H9 (cell line): ENCODE data around the gene ANAPC4. TPM values are rescaled to one million over a fixed set of nuclear protein-coding genes. Genes with fewer than 3 reads are reported as not detected.
A peak's percentile ranks its signal among the peaks of the same experiment; 100 is the strongest.
"Not testable (repeated sequence)": the region's sequence is repeated elsewhere in the genome, so short reads cannot be mapped to it uniquely, and the experiment has no call there.

Experiments used
- DNase-seq: peaks from one replicate; pipeline ENCODE4 v3.0.0-alpha.2; 2017
- H2AFZ ChIP-seq: one replicate; pipeline ENCODE4 v1.6.1; 2013; ENCODE audit warnings: mild to moderate bottlenecking, low read length, control low read depth, moderate library complexity
- H2AK5ac ChIP-seq: 2 replicates; pipeline ENCODE4 v1.6.1; 2013; ENCODE audit warnings: low read length, control low read depth, mixed read lengths; ENCODE audit not compliant: insufficient read length
- H2BK120ac ChIP-seq: one replicate; pipeline ENCODE4 v1.6.1; 2013; ENCODE audit warnings: low read depth, mild to moderate bottlenecking, low read length, control low read depth, inconsistent platforms; ENCODE audit not compliant: poor library complexity, severe bottlenecking
- H2BK12ac ChIP-seq: 2 replicates; pipeline ENCODE4 v1.6.1; 2013; ENCODE audit warnings: low read length, control low read depth, mixed read lengths, low read depth; ENCODE audit not compliant: insufficient read length
- H2BK15ac ChIP-seq: 2 replicates; pipeline ENCODE4 v1.6.1; 2013; ENCODE audit warnings: low read depth, low read length, control low read depth
- H2BK20ac ChIP-seq: one replicate; pipeline ENCODE4 v1.6.1; 2013; ENCODE audit warnings: low read depth, mild to moderate bottlenecking, low read length, control low read depth, inconsistent platforms; ENCODE audit not compliant: poor library complexity, severe bottlenecking
- H2BK5ac ChIP-seq: 2 replicates; pipeline ENCODE4 v1.6.1; 2013; ENCODE audit warnings: low read length, control low read depth, mixed read lengths; ENCODE audit not compliant: insufficient read length
- H3K14ac ChIP-seq: 2 replicates; pipeline ENCODE4 v1.6.1; 2013; ENCODE audit warnings: low read length, control low read depth; ENCODE audit not compliant: insufficient read depth
- H3K18ac ChIP-seq: 2 replicates; pipeline ENCODE4 v1.6.1; 2013; ENCODE audit warnings: low read depth, mild to moderate bottlenecking, mixed read lengths, low read length, control low read depth; ENCODE audit not compliant: insufficient read length
- H3K23ac ChIP-seq: 2 replicates; pipeline ENCODE4 v1.6.1; 2013; ENCODE audit warnings: low read length, control low read depth, mixed read lengths, low read depth; ENCODE audit not compliant: insufficient read length
- H3K23me2 ChIP-seq: 2 replicates; pipeline ENCODE4 v1.6.1; 2013; ENCODE audit warnings: low read depth, mild to moderate bottlenecking, mixed read lengths, low read length, control low read depth; ENCODE audit not compliant: insufficient read length, poor library complexity, severe bottlenecking
- H3K27ac ChIP-seq: 2 replicates; pipeline ENCODE4 v1.5.1; 2013; ENCODE audit warnings: low read length, control low read depth, mixed read lengths, low read depth; ENCODE audit not compliant: insufficient read length
- H3K27me3 ChIP-seq: 2 replicates; pipeline ENCODE4 v1.6.1; 2013; ENCODE audit warnings: low read length, control low read depth, inconsistent platforms; ENCODE audit not compliant: insufficient read depth
- H3K4ac ChIP-seq: 2 replicates; pipeline ENCODE4 v1.6.1; 2013; ENCODE audit warnings: low read depth, mild to moderate bottlenecking, control low read depth, inconsistent platforms, low read length, moderate library complexity
- H3K4me1 ChIP-seq: 2 replicates; pipeline ENCODE4 v1.6.1; 2013; ENCODE audit warnings: low read length, control low read depth, inconsistent platforms; ENCODE audit not compliant: insufficient read depth
- H3K4me2 ChIP-seq: 2 replicates; pipeline ENCODE4 v1.6.1; 2013; ENCODE audit warnings: low read length, control low read depth, mixed read lengths; ENCODE audit not compliant: insufficient read length, insufficient read depth
- H3K56ac ChIP-seq: 2 replicates; pipeline ENCODE4 v1.6.1; 2013; ENCODE audit warnings: low read depth, mild to moderate bottlenecking, mixed read lengths, low read length, control low read depth; ENCODE audit not compliant: insufficient read length
- H3K79me1 ChIP-seq: 2 replicates; pipeline ENCODE4 v1.6.1; 2013; ENCODE audit warnings: low read depth, mild to moderate bottlenecking, moderate library complexity, low read length, control low read depth, inconsistent platforms; ENCODE audit not compliant: insufficient read depth, poor library complexity, severe bottlenecking
- H3K79me2 ChIP-seq: 2 replicates; pipeline ENCODE4 v1.6.1; 2013; ENCODE audit warnings: low read length, control low read depth, inconsistent platforms; ENCODE audit not compliant: insufficient read depth
- H3K9ac ChIP-seq: 2 replicates; pipeline ENCODE4 v1.6.1; 2013; ENCODE audit warnings: low read length, control low read depth, mixed read lengths; ENCODE audit not compliant: insufficient read length; ENCODE audit errors: extremely low read depth
- H3K9me3 ChIP-seq: one replicate; pipeline ENCODE4 v1.6.1; 2013; ENCODE audit warnings: low read depth, low read length, inconsistent platforms; ENCODE audit not compliant: control insufficient read depth
- H3T11ph ChIP-seq: one replicate; pipeline ENCODE4 v1.6.1; 2013; ENCODE audit warnings: mild to moderate bottlenecking, low read length, control low read depth, inconsistent platforms
- H4K20me1 ChIP-seq: one replicate; pipeline ENCODE4 v1.6.1; 2013; ENCODE audit not compliant: control insufficient read depth, insufficient read length, insufficient read depth
- H4K5ac ChIP-seq: 2 replicates; pipeline ENCODE4 v1.6.1; 2013; ENCODE audit warnings: low read depth, mild to moderate bottlenecking, mixed read lengths, low read length, control low read depth; ENCODE audit not compliant: insufficient read length
- H4K8ac ChIP-seq: replicated peaks from 2 replicates; pipeline ENCODE4 v1.6.1; 2013; ENCODE audit warnings: low read length, control low read depth, mixed read lengths, low read depth; ENCODE audit not compliant: insufficient read length
- H4K91ac ChIP-seq: 2 replicates; pipeline ENCODE4 v1.6.1; 2013; ENCODE audit warnings: low read depth, mild to moderate bottlenecking, moderate library complexity, mixed read lengths, low read length, control low read depth; ENCODE audit not compliant: insufficient read length
- H3K27ac Mint-ChIP-seq, 3 experiments: 2 replicates in 2 of 3; 3 replicates in 1 of 3; pipeline ENCODE4 v1.8.0; 2020 to 2021; ENCODE audit warnings: mixed read lengths in 3 of 3, mild to moderate bottlenecking in 1 of 3, moderate library complexity in 1 of 3
- H3K27me3 Mint-ChIP-seq: 2 replicates; pipeline ENCODE4 v1.8.0; 2021; ENCODE audit warnings: low read depth, mild to moderate bottlenecking, moderate library complexity, mixed read lengths
- H3K36me3 Mint-ChIP-seq, 3 experiments: 2 replicates in 2 of 3; 3 replicates in 1 of 3; pipeline ENCODE4 v1.8.0; 2020 to 2021; ENCODE audit warnings: low read depth in 3 of 3, mixed read lengths in 3 of 3; ENCODE audit not compliant: insufficient read depth in 1 of 3
- H3K4me1 Mint-ChIP-seq, 2 experiments: 2 replicates each; pipeline ENCODE4 v1.8.0; 2020; ENCODE audit warnings: mixed read lengths in 2 of 2
- H3K4me3 Mint-ChIP-seq, 2 experiments: 2 replicates in 1 of 2; 3 replicates in 1 of 2; pipeline ENCODE4 v1.8.0; 2020 to 2021; ENCODE audit warnings: mild to moderate bottlenecking in 2 of 2, mixed read lengths in 2 of 2, moderate library complexity in 1 of 2
- H3K9me3 Mint-ChIP-seq, 2 experiments: 2 replicates in 1 of 2; 3 replicates in 1 of 2; pipeline ENCODE4 v1.8.0; 2020; ENCODE audit warnings: mild to moderate bottlenecking in 2 of 2, mixed read lengths in 2 of 2, moderate library complexity in 1 of 2
- WGBS: extraction: QIAGEN DNeasy Blood & Tissue Kit; methylation state at CpG from one replicate; pipeline ENCODE4 v1.1.7; 2013; ENCODE audit warnings: missing lambda C conversion rate, low lambda C conversion rate, mixed read lengths; ENCODE audit not compliant: insufficient read length; ENCODE audit errors: extremely low coverage; 5-methylcytosine and 5-hydroxymethylcytosine counted together
- total RNA-seq: library from RNA; stranded (reverse); gene quantifications from 2 replicates; pipeline ENCODE4 v1.2.1, GENCODE V29; 2021

Gene ANAPC4
- total RNA-seq, 1 experiment from 2014 or later = 42.5 TPM

GRCh38 chr4:25328463-25328862, 48.6 kb upstream of the ANAPC4 start:
- WGBS = no CpG with 5 or more reads among the region's 3 CpGs
- not testable (repeated sequence) for H2BK12ac ChIP-seq, H3K4ac ChIP-seq, H3K4me2 ChIP-seq, H2AK5ac ChIP-seq, H2BK15ac ChIP-seq, H3K36me3 Mint-ChIP-seq, H2BK120ac ChIP-seq, H3K4me3 Mint-ChIP-seq, H4K5ac ChIP-seq, H4K20me1 ChIP-seq, H3K18ac ChIP-seq, H3K14ac ChIP-seq, H3K4me1 Mint-ChIP-seq, DNase-seq, H3K23ac ChIP-seq, H3K9ac ChIP-seq, H3T11ph ChIP-seq, H4K8ac ChIP-seq, H3K23me2 ChIP-seq, H3K56ac ChIP-seq, H3K27me3 ChIP-seq, H3K79me1 ChIP-seq, H3K4me1 ChIP-seq, H4K91ac ChIP-seq, H2BK20ac ChIP-seq, H2BK5ac ChIP-seq, H3K79me2 ChIP-seq, H3K9me3 ChIP-seq, H3K27ac ChIP-seq, H3K9me3 Mint-ChIP-seq, H2AFZ ChIP-seq, H3K27me3 Mint-ChIP-seq
- peak overlapping the region in 2 of 3 experiments; percentile 34 to 62; a peak in 2 of 7 replicates for H3K27ac Mint-ChIP-seq
